GM21529 (cell line): ENCODE results near the gene DIPK1B.
"Not testable (repeated sequence)": the region's sequence is repeated elsewhere in the genome, so short reads cannot be mapped to it uniquely, and the experiment has no call there.

Source experiments
- ATAC-seq: cut with Tn5 transposase; IDR thresholded peaks from one replicate; pipeline ENCODE4 v1.9.1; 2021; ENCODE audit not compliant: unreplicated experiment

DIPK1B gene

DNA sequence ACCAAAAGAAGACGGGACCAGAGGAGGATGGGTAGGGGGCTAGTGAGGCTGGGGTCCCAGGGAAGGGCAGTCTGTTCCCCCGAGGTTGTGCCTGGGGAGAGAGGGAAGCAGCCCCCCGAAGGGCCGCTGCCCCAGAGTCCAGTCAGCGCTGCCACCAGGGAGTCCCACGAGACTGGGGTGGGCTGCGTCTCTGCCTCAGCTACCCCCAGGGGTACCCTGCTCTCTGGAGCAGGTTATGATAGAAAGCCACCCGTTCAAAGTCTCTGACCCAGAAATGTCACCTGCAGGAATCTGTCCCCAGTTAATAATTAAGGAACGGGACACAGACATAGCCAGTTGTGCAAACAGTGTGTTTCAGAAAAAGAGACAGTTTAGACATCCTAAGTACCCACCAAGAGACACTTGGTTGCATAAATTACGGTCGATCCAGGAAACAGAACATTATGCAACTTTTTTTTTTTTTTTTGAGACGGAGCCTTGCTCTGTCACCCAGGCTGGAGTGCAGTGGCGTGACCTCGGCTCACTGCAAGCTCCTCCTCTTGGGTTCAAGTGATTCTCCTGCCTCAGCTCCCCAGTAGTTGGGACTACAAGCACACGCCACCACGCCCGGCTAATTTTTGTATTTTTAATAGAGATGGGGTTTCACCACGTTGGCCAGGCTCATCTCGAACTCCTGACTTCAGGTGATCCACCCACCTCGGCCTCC lies 14.4 kb upstream of the DIPK1B start:
- ATAC-seq = no peak

- no peak for ATAC-seq
Observed at GRCh38 chr9:136698635-136699246, 13.6 kb upstream of the DIPK1B start.

DNA sequence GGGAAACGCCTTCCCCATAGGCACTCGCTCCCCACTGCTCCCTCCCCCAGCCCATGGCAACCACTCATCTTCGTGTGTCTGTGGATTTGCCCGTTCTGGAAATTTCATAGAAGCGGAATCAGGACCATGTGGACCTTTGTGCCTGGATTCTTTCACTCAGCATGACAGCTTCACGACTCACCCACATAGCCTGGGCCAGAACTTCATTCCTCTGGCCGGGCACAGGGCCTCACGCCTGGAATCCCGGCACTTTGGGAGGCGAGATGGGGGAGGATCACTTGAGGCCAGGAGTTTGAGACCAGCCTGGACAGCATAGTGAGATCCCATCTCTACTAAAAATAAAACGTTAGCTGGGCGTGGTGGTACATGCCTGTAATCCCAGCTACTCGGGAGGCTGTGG lies 12.1 kb upstream of the DIPK1B start:
- ATAC-seq = no peak

DNA sequence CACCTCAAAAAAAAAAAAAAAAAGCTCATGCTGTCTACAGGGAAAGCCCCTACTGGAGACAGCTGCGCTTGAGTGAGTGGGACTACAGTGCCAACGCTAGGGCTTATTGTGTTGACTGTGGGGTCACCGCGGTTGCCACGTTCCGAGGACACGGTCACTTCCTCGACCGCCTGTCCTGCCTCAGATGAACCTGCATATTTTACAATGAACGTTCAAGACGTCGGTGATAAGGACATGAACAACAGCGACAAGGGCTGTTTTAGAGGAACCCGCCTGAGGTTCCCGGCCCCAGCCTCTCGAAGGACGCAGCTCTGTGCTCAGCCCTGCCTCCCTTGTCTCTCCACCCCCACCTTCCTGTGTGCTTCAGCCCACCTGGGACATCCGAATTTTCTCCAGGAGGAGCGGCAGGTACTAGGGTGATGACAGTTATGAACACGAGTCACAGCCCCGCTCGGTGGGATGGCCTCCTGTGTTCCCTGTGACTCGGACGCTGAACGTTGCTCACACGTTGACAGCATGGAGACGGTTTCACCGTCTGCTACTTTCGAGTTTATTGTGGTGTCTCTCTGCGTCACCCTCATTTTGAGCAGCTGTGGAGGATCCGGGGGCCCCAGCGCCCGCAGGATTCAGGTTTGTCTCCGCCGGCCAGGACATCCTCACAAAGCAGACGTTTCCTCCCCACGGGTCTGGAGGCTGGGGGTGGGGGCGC lies 11.3 kb upstream of the DIPK1B start:
- ATAC-seq = peak; percentile 73

DNA sequence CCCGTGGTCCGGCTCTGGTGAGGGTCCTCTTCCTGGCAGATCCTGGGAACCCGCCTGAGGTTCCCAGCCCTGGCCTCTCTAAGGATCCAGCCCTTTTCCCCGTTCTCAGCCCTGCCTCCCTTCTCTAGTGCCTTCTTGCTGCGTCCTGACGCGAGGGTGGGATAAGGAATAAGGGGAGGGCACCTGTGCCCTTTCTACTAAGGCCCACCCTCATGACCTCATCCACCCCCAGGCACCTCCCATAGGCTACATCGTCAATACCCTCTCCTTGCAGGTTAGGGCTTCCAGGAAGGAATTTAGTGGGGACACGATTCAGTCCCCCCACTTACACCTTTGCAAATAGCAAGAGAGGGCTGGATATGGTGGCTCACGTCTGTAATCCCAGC lies 10.7 kb upstream of the DIPK1B start:
- no peak for ATAC-seq

DNA sequence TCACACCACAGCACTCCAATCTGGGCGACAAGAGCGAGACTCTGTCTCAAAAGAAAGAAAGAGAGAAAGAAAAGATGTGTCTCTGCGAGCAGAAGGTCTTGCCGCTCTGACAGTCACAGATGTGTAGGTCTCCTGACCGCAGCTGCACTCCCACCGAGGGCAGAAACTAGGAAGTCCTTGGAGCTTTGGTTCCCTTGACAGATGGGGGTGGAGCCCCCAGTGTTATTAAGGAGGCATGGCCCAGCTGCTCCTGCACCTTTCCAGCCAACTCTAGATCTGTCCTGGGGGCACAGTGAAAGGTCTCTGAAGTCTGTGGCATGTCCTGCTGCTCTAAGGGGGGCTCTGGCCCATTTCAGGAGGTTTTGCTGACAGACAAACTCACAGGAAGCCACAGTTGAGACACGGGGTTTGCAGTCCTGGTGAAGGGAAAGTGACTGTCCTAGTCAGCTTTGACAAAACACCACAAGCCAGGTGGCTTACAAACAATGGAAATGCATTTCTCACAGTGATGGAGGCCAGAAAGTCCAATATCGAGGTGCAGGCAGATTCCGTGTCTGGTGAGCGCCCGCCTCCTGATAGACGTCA lies 9.0 kb upstream of the DIPK1B start:
- no peak for ATAC-seq

DNA sequence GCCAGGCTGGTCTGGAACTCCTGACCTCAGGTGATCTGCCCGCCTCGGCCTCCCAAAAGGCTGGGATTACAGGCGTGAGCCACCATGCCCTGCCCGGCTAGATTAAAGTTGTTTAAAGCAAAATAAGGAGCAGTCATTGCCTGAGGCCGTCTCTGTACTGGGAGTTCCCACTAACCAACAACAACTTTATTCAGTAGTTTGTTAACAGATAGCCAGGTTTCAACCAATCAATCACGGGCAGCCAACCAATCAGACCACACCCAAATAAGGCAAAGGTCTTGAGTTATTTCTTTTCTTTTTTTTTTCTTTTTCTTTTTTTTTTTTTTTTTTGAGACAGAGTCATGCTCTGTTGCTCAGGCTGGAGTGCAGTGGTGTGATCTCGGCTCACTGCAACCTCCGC lies 7.6 kb upstream of the DIPK1B start:
- not testable (repeated sequence) for ATAC-seq

GRCh38 chr9:136705564-136705963 lies 6.8 kb upstream of the DIPK1B start:
- ATAC-seq = no peak

DNA sequence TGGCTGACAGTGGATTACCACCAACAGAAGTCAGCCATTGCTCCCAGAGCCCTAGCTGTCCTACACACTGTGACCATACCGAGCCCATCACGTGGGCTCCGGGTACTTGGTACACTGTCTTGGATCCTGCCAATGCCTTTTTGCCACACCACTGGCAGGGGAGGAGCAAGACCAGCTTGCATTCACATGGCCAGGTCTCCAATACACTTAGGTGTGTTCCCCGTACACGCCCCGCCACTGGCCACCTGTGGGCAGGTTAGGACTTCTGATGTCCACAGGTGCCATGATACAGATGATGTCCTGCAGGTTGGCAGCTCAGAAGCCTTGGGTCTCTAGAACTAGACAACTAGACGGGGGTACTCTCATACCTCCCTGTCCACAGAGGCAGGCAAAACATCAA lies 5.4 kb upstream of the DIPK1B start:
- no peak for ATAC-seq

GRCh38 chr9:136707849-136708517 lies 4.4 kb upstream of the DIPK1B start:
- no peak for ATAC-seq

GRCh38 chr9:136709454-136710109 lies 2.8 kb upstream of the DIPK1B start:
- no peak for ATAC-seq

GRCh38 chr9:136710543-136710942 lies 1.8 kb upstream of the DIPK1B start:
- ATAC-seq = no peak

DNA sequence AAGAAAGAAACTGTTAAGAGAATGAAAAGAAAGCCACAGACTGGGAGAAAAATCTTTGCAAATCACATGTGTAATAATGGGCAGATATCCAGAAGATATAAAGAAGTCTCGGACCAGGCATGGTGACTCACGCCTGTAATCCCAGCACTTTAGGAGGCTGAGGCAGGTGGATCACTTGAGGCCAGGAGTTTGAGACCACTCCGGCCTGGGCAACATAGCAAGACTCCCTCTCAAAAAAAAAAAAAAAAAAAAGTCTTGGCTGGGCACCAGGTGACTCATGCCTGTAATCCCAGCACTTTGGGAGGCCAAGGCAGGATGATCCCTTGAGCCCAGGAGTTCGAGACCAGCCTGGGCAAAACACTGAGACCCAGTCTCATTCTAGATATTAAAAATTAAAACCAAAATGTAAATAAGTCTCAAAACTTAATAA lies 1.1 kb upstream of the DIPK1B start:
- ATAC-seq = not testable (repeated sequence)

- ATAC-seq = no peak
Observed at GRCh38 chr9:136712690-136713544, 545 bp downstream of the DIPK1B start.

DNA sequence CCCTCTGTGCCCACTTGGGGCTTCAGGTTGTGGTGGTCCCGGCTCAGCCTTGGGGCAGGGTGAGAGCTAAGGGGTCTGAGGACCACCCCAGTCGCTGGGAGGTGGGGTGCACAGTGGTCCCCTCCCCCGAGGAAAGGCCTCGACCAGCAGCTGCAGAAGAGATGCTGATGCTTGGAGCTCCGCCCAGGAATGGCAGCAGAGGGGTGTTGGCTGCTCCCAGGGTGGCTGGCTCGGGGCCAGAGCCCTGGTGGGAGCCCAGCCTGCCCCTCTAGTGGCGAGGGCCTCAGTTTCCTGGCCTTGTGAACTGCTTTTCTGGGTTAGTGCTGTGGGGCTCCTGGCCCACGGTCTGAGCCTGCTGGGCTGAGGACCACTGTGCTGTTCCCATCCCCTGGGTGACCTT lies 1.2 kb downstream of the DIPK1B start:
- ATAC-seq = no peak

- no peak for ATAC-seq
Observed at GRCh38 chr9:136714096-136714892, 1.9 kb downstream of the DIPK1B start.

DNA sequence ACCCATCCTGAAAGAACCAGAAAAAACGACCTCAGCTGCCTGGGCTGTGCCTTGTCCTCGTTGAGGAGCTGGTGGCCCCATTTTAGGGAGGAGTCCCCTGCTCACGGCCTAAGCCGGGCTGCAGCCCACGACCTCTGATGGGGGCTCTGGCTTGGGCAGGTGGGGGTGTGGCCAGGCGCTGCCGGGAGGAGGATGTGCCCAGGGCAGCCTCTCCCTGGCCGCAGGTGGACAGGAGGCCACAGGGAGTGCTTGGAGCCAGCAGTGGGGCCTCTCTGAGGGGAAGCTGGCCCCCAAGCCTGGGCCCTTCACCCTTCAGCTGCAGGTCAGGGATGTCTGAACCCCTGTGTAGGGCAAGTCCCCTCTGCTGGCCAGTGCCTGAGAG lies 2.5 kb downstream of the DIPK1B start:
- ATAC-seq = no peak

DNA sequence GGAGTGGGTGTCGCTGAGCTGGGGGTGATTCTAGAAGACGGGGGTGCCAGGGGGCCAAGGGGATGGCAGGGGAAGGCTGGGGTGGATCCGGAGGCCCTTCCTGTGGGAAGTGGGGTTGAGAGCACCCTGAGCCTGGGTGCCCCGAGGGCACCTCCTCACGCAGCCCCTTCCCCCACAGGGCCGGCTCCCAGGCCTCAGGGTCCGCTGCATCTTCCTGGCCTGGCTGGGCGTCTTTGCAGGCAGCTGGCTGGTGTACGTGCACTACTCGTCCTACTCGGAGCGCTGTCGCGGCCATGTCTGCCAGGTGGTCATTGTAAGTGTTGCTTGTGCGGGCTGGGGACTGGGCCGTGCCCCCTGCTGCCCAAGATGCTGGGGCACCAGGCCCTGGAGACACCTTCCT lies 5.0 kb downstream of the DIPK1B start:
- no peak for ATAC-seq
